NCI-H226 (cell line): ENCODE results near the gene SLC26A11.
"Not testable (repeated sequence)": the region's sequence is repeated elsewhere in the genome, so short reads cannot be mapped to it uniquely, and the experiment has no call there.

Experiments
- DNase-seq: peaks from one replicate; pipeline ENCODE4 v3.0.0-alpha.2; 2015

SLC26A11 gene

DNA sequence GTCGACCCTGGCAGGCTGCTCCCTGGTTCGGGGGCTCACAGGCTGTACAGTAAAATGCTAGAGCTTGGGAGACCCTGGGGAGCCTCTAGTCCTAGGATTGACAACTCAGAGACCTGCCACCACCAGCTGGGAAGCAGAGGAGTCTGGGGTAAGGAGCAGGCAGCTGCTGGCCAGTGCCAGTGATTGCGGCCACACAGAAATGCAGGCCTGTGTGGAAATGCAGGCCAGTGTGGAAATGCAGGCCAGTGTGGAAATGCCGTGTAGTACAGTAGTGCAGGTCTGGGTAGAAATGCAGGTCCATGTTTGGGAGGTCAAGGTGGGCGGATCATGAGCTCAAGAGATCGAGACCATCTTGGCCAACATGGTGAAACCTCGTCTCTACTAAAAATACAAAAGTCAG is 23.6 kb upstream of the SLC26A11 start:
- DNase-seq: no peak

DNA sequence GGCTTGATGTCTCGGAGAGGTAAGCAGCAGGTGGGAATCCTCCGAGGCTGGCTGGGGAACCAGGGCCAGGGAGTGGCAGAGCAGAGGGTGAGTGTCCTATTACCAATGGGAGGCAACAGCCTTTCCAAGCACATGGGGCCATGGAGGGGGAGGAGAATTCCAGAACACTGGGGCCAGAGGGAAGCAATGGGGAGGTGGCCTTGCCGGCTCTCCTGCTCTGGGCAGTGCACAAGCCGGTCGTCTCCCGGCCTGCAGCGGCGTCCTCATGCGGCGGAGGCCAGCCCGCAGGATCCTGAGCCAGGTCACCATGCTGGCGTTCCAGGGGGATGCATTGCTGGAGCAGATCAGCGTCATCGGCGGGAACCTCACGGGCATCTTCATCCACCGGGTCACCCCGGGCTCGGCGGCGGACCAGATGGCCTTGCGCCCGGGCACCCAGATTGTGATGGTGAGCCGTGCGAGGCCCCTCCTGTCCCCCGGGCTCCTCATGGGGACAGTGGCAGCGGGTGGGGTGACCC is 22.0 kb upstream of the SLC26A11 start:
- DNase-seq: no peak

GRCh38 chr17:80199295-80199694 is 20.9 kb upstream of the SLC26A11 start:
- DNase-seq: not testable (repeated sequence)

DNA sequence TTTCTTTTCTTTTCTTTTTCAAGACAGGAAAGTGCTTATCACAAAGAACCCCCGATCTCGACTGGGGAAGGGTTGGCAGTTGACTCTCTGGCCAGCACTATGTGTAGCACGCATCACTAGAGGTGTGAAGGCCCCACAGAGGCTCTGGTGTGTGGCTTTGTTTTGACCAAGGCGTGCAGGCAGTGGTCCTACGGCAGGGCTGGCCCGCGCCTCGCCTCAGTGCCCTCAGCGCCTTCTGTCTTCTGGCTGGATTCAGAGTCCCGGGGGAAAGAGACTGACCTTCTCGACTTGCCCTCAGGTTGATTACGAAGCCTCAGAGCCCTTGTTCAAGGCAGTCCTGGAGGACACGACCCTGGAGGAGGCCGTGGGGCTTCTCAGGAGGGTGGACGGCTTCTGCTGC is 18.8 kb upstream of the SLC26A11 start:
- DNase-seq: no peak

DNA sequence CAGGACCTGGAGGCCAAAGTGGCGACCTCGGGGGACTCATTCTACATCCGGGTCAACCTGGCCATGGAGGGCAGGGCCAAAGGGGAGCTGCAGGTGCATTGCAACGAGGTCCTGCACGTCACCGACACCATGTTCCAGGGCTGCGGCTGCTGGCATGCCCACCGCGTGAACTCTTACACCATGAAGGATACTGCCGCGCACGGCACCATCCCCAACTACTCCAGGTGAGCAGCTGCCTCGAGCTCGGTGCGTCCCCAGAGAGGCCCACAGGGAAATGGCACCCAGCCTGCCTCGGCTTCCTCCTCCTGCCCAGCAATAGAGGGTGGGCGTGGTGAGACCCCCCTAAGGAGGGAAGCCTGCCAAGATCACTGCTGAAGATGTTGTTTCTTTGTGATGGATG is 18.0 kb upstream of the SLC26A11 start:
- no peak for DNase-seq

DNA sequence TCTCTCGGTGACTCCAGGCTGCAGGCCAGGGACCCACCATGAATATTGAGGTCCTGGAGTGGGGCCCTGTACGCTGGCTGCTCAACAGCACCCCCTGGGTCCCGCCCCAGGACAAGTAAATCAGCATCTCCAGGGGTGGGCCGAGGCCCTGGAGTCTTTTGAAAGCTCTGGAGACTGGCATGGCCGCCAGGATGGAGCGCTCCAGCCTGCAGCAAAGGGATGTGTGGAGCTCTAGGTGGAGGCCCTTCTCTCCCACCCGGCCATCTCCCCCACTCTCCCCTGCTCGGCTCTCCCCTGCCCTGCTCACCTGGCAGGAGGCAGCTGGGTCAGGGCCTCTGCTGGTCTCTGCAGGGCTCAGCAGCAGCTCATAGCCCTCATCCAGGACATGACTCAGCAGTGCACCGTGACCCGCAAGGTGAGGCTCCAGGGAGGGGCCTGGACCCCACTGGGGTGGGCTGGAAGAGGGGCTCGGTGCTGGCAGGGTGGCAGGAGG is 16.7 kb upstream of the SLC26A11 start:
- DNase-seq: no peak

GRCh38 chr17:80204626-80205468 is 15.4 kb upstream of the SLC26A11 start:
- DNase-seq: no peak

DNA sequence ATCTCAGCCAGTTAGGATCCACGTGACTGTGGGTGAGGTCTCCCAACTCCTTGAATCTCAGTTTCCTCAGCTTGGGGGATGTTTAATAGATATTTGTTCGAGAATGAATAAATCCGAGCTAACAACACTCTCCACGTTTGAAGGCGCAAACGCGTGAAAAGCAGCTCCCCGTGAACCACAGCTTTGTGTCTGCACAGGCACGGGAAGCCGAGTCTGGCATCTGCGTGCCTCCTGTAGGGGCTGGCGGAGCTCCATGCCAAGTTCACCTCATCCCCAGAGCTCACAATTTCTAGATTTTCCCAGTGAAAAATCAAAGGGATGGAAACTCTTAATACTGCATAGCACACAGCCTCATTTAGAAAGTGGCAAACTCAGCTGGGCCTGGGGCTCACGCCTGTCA is 14.4 kb upstream of the SLC26A11 start:
- no peak for DNase-seq

DNA sequence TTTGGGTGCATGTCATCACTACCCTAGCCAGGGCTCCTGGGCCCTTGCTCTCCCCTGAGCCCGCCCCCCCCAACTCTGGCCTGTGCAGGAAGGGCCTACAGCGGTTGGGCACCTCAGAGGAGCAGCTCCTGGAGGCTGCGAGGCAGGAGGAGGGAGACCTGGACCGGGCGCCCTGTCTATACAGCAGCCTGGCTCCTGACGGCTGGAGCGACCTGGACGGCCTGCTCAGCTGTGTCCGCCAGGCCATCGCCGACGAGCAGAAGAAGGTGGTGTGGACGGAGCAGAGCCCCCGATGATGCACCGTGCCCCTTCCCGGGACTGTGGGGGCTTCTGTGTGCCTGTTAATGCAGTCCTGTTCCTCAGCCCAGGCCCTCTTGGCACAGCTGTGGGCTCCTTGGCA is 12.2 kb upstream of the SLC26A11 start:
- no peak for DNase-seq

DNA sequence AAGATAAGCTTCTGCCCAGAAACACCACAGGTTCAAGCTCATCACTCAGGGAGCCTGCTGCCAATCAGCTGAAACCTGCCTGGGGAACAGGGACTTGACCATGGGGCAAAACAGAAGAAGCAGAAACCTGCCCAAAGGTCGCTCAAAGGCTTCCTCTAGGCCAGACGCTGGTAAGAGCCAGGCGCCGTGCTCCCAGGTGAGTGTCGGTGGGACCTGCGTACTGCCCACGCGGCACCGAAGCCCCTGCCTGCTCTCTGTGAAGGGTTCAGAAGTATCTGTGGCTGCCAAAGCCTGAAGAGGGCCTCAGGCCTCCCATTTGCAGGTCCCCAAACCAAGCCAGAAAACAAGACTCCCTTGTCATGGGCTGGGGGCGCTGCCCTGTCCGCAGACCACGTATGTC is 10.5 kb upstream of the SLC26A11 start:
- no peak for DNase-seq

- DNase-seq: no peak
Observed at GRCh38 chr17:80210348-80211108, 9.7 kb upstream of the SLC26A11 start.

DNA sequence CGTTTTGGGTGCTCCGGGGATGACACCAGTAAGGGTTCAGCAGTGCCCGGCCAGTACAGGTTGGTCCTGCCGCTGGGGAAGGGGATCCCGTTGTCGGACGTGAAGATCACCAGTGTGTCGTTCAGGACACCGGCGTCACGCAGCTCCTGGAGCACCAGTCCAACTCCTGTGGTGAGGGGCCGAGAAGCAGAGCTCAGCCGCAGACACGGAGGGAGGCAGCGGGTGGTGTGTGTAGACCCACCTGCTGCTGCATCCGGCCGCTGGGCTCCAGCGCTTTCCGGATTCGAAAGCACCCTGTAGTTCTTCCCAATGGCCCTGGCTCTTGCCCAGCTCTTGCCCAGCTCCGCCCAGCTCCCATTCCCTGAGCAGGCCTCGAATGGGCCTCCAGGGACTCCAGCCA is 8.1 kb upstream of the SLC26A11 start:
- DNase-seq: no peak

DNA sequence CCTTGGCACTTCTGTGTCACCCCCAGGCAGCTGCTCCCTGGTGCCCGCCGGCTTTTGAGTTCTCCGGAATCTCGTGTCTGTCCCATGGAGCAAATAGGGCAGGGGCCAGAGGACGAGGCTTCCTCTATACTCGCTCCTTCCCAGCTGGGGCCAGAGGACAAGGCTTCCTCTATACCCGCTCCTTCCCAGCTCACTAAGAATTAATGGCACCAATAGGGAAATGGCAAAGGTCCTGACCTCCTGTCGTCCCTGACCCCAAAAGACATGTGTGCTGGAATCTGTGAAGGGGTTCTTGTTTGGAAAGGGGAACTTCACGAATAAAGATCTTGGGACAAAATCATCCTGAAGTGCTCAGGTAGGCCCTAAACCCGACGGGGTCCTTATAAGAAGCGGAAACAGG is 7.7 kb upstream of the SLC26A11 start:
- DNase-seq: no peak

DNA sequence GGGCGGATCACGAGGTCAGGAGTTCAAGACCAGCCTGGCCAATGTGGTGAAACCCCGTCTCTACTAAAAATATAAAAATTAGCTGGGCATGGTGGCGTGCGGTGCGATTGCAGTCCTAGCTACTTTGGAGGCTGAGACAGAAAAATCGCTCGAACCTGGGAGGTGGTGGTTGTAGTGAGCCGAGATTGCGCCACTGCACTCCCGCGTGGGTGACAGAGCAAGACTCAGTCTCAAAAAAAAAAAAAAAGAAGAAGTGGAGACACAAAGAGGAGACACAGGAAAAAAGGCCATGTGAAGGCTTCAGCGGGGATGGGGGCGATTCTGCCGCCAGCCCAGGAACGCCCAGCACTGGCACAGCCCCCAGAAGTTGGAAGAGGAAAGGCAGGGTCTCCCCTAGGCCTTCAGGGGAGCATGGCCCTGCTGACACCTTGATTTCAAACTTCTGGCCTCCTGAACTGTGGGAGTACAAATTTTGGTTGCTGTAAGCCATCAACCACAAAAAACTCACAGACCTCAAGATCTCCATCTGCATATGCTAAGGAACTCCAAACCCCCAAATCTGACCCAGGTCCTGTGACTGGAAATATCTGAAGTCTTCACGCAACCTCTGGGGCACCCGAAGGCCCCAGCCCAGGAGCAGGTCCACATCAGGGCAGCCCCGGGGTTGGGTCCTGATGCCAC is 7.1 kb upstream of the SLC26A11 start:
- no peak for DNase-seq

DNA sequence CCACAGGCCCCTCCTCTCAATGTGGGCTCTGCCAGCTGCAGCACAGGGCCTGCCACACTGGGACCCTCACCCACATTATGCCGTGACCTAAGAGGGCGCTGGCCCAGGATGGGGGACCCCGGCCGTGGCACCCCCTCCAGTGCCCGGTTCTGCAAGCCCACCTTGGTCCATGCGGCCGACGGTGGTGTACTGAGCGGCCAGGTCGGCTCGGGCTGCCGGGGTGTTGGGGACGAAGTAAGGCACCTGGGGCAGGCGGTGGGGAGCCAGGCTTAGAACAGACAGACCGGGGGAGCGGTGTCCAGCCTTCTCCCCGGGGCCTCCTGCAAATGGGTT is 6.6 kb upstream of the SLC26A11 start:
- no peak for DNase-seq

GRCh38 chr17:80214012-80214877 is 6.0 kb upstream of the SLC26A11 start:
- DNase-seq: no peak

DNA sequence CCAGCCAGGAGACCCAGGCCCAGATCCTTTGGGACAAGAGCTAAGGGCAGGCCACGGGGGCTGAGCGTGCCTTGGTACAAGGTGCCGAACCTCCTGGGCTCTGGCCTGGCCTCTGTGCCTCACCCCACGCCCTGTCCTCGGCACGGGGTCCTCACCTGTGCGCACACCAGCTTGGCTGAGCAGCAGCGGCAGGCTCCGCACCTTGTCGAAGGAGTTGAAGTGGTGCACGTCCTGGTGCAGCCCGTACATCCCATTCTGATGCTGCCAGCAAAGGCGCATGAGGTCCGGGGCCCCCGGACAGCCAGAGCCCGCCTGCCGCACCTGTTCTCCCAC is 5.4 kb upstream of the SLC26A11 start:
- DNase-seq: no peak

- DNase-seq: no peak
Observed at GRCh38 chr17:80216473-80217456, 3.5 kb upstream of the SLC26A11 start.

DNA sequence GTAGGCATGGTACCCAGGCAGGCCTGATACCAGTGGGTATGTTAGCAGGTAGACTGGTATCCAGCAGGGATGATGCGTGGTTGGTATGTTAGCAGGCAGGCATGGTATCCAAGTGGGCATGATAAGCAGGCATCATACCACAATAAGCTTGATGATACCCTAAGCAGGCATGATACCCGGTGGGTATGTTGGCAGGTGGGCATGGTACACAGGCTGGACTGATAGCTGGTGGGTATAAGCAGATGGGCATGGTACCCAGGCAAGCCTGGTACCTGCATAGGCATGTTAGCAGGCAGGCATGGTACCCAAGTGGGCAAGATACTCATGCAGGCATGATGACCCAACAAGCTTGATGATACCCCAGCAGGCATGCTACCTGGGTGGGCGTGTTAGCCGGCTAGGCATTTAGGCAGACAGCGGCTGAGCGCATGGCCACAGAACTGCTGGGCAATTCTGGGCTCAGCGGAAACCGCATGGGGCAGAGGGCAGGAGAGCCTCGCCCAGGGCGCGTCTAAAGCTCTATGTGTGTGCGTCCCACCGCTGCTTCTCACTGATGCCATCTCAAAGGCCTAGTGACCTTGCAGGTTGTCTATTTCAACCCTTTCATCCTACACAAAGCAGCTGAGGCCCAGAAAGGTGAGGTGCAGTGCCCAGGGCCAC is 2.4 kb upstream of the SLC26A11 start:
- DNase-seq: no peak

DNA sequence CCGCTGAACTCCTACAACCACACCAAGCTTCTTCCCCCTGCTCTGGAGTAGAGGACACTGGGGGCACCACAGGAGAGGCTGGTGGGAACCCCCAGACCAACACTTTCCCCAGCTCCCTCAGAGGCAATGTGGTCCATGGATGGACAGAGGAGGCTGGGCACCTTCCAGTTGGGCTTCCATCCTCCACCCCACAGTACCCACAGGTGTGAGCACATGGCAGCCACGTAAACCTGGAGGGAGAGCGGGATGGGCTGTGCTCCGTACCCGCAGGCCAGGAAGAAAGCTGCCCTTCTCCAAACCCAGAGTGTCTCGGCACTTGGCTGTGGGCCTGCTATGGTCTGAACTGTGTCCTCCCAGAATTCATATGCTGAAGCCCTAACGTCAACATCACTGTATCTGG is 1.8 kb upstream of the SLC26A11 start:
- no peak for DNase-seq
